OCI-LY3 (cell line): ENCODE results near the gene SIGLEC11.
"Not testable (repeated sequence)": the region's sequence is repeated elsewhere in the genome, so short reads cannot be mapped to it uniquely, and the experiment has no call there.

Experiments
- EZH2phosphoT487 ChIP-seq: fragments of 200-600 bp; shearing (Covaris generic); IDR thresholded peaks from 2 replicates; pipeline ENCODE4 v1.6.1; 2018; ENCODE audit warnings: antibody characterized with exemption, mixed run types, low read depth
- TF ChIP-seq, protein P1 (sequence below): fragments of 200-600, 300-600 bp; sonication (generic); IDR thresholded peaks from 2 replicates; pipeline ENCODE4 v1.5.1; 2014; ENCODE audit warnings: antibody characterized with exemption, low read length, low read depth

DNA sequence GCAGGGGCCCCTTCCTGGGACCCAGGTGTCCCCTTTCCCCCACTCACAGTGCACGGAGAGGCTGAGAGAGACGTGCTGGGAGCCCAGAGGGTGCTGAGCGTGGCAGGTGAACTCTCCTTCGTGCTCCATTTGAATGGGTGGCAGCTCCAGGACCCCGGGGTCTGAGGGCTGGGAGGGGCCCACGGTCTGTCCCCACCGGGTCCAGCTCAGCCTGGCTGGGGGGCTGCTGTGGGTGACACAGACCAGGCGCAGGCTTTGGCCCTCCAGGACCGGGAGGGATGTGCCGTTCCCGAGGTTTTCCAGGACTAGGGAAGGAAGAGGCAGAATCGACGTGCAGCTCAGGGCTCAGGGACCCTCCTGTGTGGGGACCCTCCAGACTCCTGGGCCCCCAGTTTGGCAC, 2.4 kb downstream of the SIGLEC11 start:
- TF ChIP-seq, protein P1, sequence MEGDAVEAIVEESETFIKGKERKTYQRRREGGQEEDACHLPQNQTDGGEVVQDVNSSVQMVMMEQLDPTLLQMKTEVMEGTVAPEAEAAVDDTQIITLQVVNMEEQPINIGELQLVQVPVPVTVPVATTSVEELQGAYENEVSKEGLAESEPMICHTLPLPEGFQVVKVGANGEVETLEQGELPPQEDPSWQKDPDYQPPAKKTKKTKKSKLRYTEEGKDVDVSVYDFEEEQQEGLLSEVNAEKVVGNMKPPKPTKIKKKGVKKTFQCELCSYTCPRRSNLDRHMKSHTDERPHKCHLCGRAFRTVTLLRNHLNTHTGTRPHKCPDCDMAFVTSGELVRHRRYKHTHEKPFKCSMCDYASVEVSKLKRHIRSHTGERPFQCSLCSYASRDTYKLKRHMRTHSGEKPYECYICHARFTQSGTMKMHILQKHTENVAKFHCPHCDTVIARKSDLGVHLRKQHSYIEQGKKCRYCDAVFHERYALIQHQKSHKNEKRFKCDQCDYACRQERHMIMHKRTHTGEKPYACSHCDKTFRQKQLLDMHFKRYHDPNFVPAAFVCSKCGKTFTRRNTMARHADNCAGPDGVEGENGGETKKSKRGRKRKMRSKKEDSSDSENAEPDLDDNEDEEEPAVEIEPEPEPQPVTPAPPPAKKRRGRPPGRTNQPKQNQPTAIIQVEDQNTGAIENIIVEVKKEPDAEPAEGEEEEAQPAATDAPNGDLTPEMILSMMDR, result not testable (repeated sequence)
- not testable (repeated sequence) for TF ChIP-seq EZH2phosphoT487
